Measurements from ENCODE around the gene NCK2.

The NCK2 gene

DNA sequence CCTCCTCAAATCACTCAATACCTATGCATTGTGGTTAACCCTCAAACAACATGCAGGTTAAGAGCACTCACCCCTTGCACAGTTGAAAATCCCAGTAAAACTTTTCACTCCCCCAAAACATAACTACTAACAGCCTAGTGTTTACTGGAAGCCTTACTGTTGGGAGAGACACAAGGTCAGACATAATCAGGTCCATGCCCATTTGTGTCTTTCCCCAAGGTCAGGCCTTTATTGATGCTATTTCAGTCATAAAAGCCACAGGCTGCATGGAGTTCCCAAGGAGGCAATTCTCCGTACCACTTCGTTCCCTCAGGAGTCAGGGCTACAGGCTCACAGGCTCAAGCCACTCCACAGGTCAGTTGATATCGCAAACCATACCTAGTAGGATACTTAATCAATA is 180.2 kb downstream of the NCK2 start:
- no peaks in the 10 kb centered on the region for H3K79me1 ChIP-seq (ENCODE audit: low read depth, low read length)
- no peak overlapping the region for H3K4ac ChIP-seq (ENCODE audit: low read length)
- H3K4me1 ChIP-seq (ENCODE audit: control insufficient read depth in 2 of 2, insufficient read depth in 1 of 2, low read depth in 1 of 2, low read length in 2 of 2): no peaks in the 10 kb centered on the region
- peaks cover 0 to 4% of the 10 kb centered on the region in 2 donors for H3K9me3 ChIP-seq (replicated peaks in 1 of 2; ENCODE audit: control insufficient read depth in 2 of 2, insufficient read depth in 1 of 2, low read depth in 1 of 2, low read length in 2 of 2)
- no peak overlapping the region for H4K8ac ChIP-seq (ENCODE audit: low read depth, low read length)
- H3K36me3 ChIP-seq (replicated peaks in 1 of 2; ENCODE audit: control insufficient read depth in 2 of 2, insufficient read depth in 2 of 2, low read length in 2 of 2): no peaks in the 10 kb centered on the region
- H3K4me2 ChIP-seq (ENCODE audit: insufficient read depth, low read length, poor library complexity, severe bottlenecking): no peak overlapping the region
- H3K27me3 ChIP-seq (ENCODE audit: control insufficient read depth in 3 of 3, insufficient read depth in 3 of 3, low read depth in 1 of 3, low read length in 3 of 3): peaks cover 0 to 3% (median 0%) of the 10 kb centered on the region in 3 experiments
- WGBS, 2 donors (ENCODE audit: extremely low coverage in 2 of 2, insufficient read length in 2 of 2, insufficient replicate concordance in 1 of 2): no CpG with 5 or more reads among the region's 3 CpGs
- H2BK15ac ChIP-seq (ENCODE audit: low read length): no peak overlapping the region
- H2BK5ac ChIP-seq (ENCODE audit: low read length): no peak overlapping the region
- no peak overlapping the region for H3K4me3 ChIP-seq (ENCODE audit: low read length in 2 of 2)
- no peak overlapping the region for H2BK120ac ChIP-seq (ENCODE audit: low read depth, low read length)
- DNase-seq (ENCODE audit: low spot score): no peak
- H2AFZ ChIP-seq (ENCODE audit: low read length): no peak overlapping the region
- no peak overlapping the region for H3K14ac ChIP-seq (ENCODE audit: low read length)
- H3K9ac ChIP-seq (ENCODE audit: low read depth, low read length, poor library complexity): no peak overlapping the region
- H4K91ac ChIP-seq (ENCODE audit: low read depth, low read length, poor library complexity): no peak overlapping the region
- H3K27ac ChIP-seq (replicated peaks; ENCODE audit: low read length): no peak overlapping the region
- H2AK5ac ChIP-seq (ENCODE audit: low read depth, low read length): no peak overlapping the region
- no peak overlapping the region for H2BK12ac ChIP-seq (ENCODE audit: low read length)
- no peak overlapping the region for H3K23ac ChIP-seq (ENCODE audit: low read depth, low read length, poor library complexity)
- no peak overlapping the region for H3K18ac ChIP-seq (ENCODE audit: low read length)

DNA sequence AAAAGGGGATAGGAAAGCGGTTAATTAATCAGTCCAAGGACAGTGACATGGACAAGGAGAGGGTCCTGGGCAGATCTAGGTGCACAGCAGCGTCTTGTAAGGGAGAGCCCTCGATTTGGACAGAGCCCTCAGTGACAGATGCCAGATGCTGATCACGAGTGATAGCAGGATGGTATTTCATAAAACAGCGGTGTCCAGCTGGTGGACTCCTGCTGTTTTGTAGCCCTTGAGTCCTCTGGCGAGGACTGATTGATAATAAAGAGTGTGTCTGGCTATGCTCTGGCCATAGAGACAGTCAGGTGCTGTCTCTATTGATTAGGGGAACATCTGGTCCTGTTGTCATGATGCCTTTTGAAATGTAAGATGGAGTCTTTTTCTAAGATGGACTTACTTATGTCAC is 180.7 kb downstream of the NCK2 start:
- Histone ChIP-seq H3K14ac (ENCODE audit: low read length) (no peak overlapping the region), H3K23ac (ENCODE audit: low read depth, low read length, poor library complexity) (no peak overlapping the region), H3K4me1 (ENCODE audit: control insufficient read depth in 2 of 2, insufficient read depth in 1 of 2, low read depth in 1 of 2, low read length in 2 of 2) (no peaks in the 10 kb centered on the region), H3K27me3 (ENCODE audit: control insufficient read depth in 3 of 3, insufficient read depth in 3 of 3, low read depth in 1 of 3, low read length in 3 of 3) (peaks cover 0 to 3% (median 0%) of the 10 kb centered on the region in 3 experiments), H3K4me3 (ENCODE audit: low read length in 2 of 2) (no peak overlapping the region), H4K91ac (ENCODE audit: low read depth, low read length, poor library complexity) (no peak overlapping the region), H3K79me1 (ENCODE audit: low read depth, low read length) (no peaks in the 10 kb centered on the region), H2BK120ac (ENCODE audit: low read depth, low read length) (no peak overlapping the region), H4K8ac (ENCODE audit: low read depth, low read length) (no peak overlapping the region), H2BK12ac (ENCODE audit: low read length) (no peak overlapping the region), H2BK15ac (ENCODE audit: low read length) (no peak overlapping the region), H3K9ac (ENCODE audit: low read depth, low read length, poor library complexity) (no peak overlapping the region), H3K9me3 (replicated peaks in 1 of 2; ENCODE audit: control insufficient read depth in 2 of 2, insufficient read depth in 1 of 2, low read depth in 1 of 2, low read length in 2 of 2) (peaks cover 0 to 3% of the 10 kb centered on the region in 2 donors), H3K4me2 (ENCODE audit: insufficient read depth, low read length, poor library complexity, severe bottlenecking) (no peak overlapping the region), H3K18ac (ENCODE audit: low read length) (no peak overlapping the region), H2BK5ac (ENCODE audit: low read length) (no peak overlapping the region), H3K27ac (replicated peaks; ENCODE audit: low read length) (no peak overlapping the region), H3K36me3 (replicated peaks in 1 of 2; ENCODE audit: control insufficient read depth in 2 of 2, insufficient read depth in 2 of 2, low read length in 2 of 2) (no peaks in the 10 kb centered on the region), H3K4ac (ENCODE audit: low read length) (no peak overlapping the region), H2AK5ac (ENCODE audit: low read depth, low read length) (no peak overlapping the region), H2AFZ (ENCODE audit: low read length) (no peak overlapping the region)
- WGBS, 2 donors (ENCODE audit: extremely low coverage in 2 of 2, insufficient read length in 2 of 2, insufficient replicate concordance in 1 of 2): no CpG with 5 or more reads among the region's 6 CpGs
- no peak for DNase-seq (ENCODE audit: low spot score)

DNA sequence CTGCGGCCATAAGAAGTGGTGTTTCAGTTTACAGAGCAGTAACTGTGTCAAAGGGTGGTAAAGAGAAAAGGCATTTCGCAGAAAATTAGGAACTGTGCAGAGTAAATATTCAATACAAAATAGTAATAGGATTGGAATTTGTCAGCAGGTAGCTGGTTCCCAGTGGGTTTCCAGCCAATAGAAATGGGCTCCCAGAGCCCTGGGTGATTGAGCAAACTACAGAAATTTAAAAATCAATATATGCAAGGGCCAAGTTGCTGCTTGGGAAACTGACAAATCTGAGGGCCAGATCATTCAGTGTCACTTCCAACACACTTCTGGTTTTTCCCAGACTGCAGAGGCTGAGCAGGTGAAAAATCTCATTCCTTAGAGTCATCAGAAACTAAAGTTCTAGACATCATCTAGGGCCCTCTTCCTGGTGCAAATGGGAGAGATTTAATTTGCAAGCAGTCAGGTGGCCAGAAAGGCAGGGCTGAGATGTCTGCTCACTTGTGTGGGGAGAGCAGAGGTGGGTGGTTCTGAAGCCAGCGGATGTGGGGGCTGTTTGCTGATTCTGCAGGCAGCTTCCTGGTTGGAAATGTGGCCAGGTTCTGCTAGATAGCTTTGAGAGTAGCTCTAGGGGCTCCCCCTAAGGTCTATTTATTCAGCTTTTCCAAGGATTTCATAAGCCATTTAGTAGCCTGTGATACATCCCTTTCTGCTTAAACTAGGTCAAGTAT is 182.4 kb downstream of the NCK2 start:
- H3K27me3 ChIP-seq (ENCODE audit: control insufficient read depth in 3 of 3, insufficient read depth in 3 of 3, low read depth in 1 of 3, low read length in 3 of 3): peaks cover 0 to 3% (median 0%) of the 10 kb centered on the region in 3 experiments
- H3K36me3 ChIP-seq (replicated peaks in 1 of 2; ENCODE audit: control insufficient read depth in 2 of 2, insufficient read depth in 2 of 2, low read length in 2 of 2): no peaks in the 10 kb centered on the region
- DNase-seq (ENCODE audit: low spot score): no peak
- H4K8ac ChIP-seq (ENCODE audit: low read depth, low read length): no peak overlapping the region
- H3K27ac ChIP-seq (replicated peaks; ENCODE audit: low read length): no peak overlapping the region
- no peak overlapping the region for H3K4ac ChIP-seq (ENCODE audit: low read length)
- no peak overlapping the region for H2BK5ac ChIP-seq (ENCODE audit: low read length)
- no CpG with 5 or more reads among the region's 3 CpGs for WGBS, 2 donors (ENCODE audit: extremely low coverage in 2 of 2, insufficient read length in 2 of 2, insufficient replicate concordance in 1 of 2)
- no peak overlapping the region for H2BK120ac ChIP-seq (ENCODE audit: low read depth, low read length)
- H2AFZ ChIP-seq (ENCODE audit: low read length): no peak overlapping the region
- H3K18ac ChIP-seq (ENCODE audit: low read length): no peak overlapping the region
- no peak overlapping the region for H2BK15ac ChIP-seq (ENCODE audit: low read length)
- no peak overlapping the region for H3K4me2 ChIP-seq (ENCODE audit: insufficient read depth, low read length, poor library complexity, severe bottlenecking)
- H3K9ac ChIP-seq (ENCODE audit: low read depth, low read length, poor library complexity): no peak overlapping the region
- no peaks in the 10 kb centered on the region for H3K9me3 ChIP-seq (replicated peaks in 1 of 2; ENCODE audit: control insufficient read depth in 2 of 2, insufficient read depth in 1 of 2, low read depth in 1 of 2, low read length in 2 of 2)
- H3K14ac ChIP-seq (ENCODE audit: low read length): no peak overlapping the region
- H3K4me1 ChIP-seq (ENCODE audit: control insufficient read depth in 2 of 2, insufficient read depth in 1 of 2, low read depth in 1 of 2, low read length in 2 of 2): no peaks in the 10 kb centered on the region
- no peak overlapping the region for H2BK12ac ChIP-seq (ENCODE audit: low read length)
- no peak overlapping the region for H4K91ac ChIP-seq (ENCODE audit: low read depth, low read length, poor library complexity)
- no peak overlapping the region for H3K4me3 ChIP-seq (ENCODE audit: low read length in 2 of 2)
- H3K23ac ChIP-seq (ENCODE audit: low read depth, low read length, poor library complexity): no peak overlapping the region
- no peaks in the 10 kb centered on the region for H3K79me1 ChIP-seq (ENCODE audit: low read depth, low read length)
- no peak overlapping the region for H2AK5ac ChIP-seq (ENCODE audit: low read depth, low read length)

DNA sequence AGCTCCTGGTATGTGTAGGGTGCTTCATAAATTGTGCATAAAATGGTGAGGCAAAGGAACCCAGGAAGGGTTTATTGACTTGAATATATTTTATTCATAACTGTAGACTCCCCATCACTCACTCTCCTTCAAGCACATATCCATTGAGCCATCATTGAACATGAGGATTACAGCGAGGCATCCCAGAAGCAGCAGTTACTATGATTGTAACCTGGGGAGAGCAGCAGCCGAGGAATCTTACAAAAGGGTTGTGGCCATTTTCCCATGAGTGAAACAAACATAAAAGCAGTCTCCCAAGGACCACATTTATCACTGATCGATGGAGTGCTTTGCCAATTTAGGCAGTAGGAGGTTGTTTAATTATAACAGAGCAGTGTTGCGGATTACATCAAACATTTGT is 183.4 kb downstream of the NCK2 start:
- no peak overlapping the region for H2BK5ac ChIP-seq (ENCODE audit: low read length)
- no peak overlapping the region for H3K4me3 ChIP-seq (ENCODE audit: low read length in 2 of 2)
- H4K91ac ChIP-seq (ENCODE audit: low read depth, low read length, poor library complexity): no peak overlapping the region
- H2BK12ac ChIP-seq (ENCODE audit: low read length): no peak overlapping the region
- DNase-seq (ENCODE audit: low spot score): no peak
- H2BK120ac ChIP-seq (ENCODE audit: low read depth, low read length): no peak overlapping the region
- H3K27ac ChIP-seq (replicated peaks; ENCODE audit: low read length): no peak overlapping the region
- H2AFZ ChIP-seq (ENCODE audit: low read length): no peak overlapping the region
- H3K36me3 ChIP-seq (replicated peaks in 1 of 2; ENCODE audit: control insufficient read depth in 2 of 2, insufficient read depth in 2 of 2, low read length in 2 of 2): no peaks in the 10 kb centered on the region
- no peak overlapping the region for H3K14ac ChIP-seq (ENCODE audit: low read length)
- H3K4ac ChIP-seq (ENCODE audit: low read length): no peak overlapping the region
- H3K4me2 ChIP-seq (ENCODE audit: insufficient read depth, low read length, poor library complexity, severe bottlenecking): no peak overlapping the region
- H3K27me3 ChIP-seq (ENCODE audit: control insufficient read depth in 3 of 3, insufficient read depth in 3 of 3, low read depth in 1 of 3, low read length in 3 of 3): peaks cover 0 to 3% (median 0%) of the 10 kb centered on the region in 3 experiments
- H3K23ac ChIP-seq (ENCODE audit: low read depth, low read length, poor library complexity): no peak overlapping the region
- H3K18ac ChIP-seq (ENCODE audit: low read length): no peak overlapping the region
- H3K9ac ChIP-seq (ENCODE audit: low read depth, low read length, poor library complexity): no peak overlapping the region
- no CpG with 5 or more reads among the region's 4 CpGs for WGBS, 2 donors (ENCODE audit: extremely low coverage in 2 of 2, insufficient read length in 2 of 2, insufficient replicate concordance in 1 of 2)
- no peak overlapping the region for H2AK5ac ChIP-seq (ENCODE audit: low read depth, low read length)
- no peak overlapping the region for H2BK15ac ChIP-seq (ENCODE audit: low read length)
- no peak overlapping the region for H4K8ac ChIP-seq (ENCODE audit: low read depth, low read length)
- H3K79me1 ChIP-seq (ENCODE audit: low read depth, low read length): no peaks in the 10 kb centered on the region
- no peaks in the 10 kb centered on the region for H3K9me3 ChIP-seq (replicated peaks in 1 of 2; ENCODE audit: control insufficient read depth in 2 of 2, insufficient read depth in 1 of 2, low read depth in 1 of 2, low read length in 2 of 2)
- H3K4me1 ChIP-seq (ENCODE audit: control insufficient read depth in 2 of 2, insufficient read depth in 1 of 2, low read depth in 1 of 2, low read length in 2 of 2): no peaks in the 10 kb centered on the region
